SU-DHL-6 (cell line): ENCODE results near the gene ARVCF.

Experiments
- EZH2phosphoT487 ChIP-seq: fragments of 200-600 bp; sonication (generic), shearing (Covaris generic); conservative IDR thresholded peaks from 2 replicates; pipeline ENCODE4 v1.6.1; 2018; ENCODE audit warnings: mild to moderate bottlenecking, antibody characterized with exemption, low read length, moderate library complexity, mixed read lengths
- TF ChIP-seq, protein P1 (sequence below): fragments of 200-600 bp; sonication (generic); IDR thresholded peaks from one replicate; pipeline ENCODE4 v1.5.1; 2017; ENCODE audit warnings: antibody characterized with exemption, mild to moderate bottlenecking, low read length, moderate library complexity; ENCODE audit not compliant: insufficient read depth, poor library complexity, severe bottlenecking

DNA sequence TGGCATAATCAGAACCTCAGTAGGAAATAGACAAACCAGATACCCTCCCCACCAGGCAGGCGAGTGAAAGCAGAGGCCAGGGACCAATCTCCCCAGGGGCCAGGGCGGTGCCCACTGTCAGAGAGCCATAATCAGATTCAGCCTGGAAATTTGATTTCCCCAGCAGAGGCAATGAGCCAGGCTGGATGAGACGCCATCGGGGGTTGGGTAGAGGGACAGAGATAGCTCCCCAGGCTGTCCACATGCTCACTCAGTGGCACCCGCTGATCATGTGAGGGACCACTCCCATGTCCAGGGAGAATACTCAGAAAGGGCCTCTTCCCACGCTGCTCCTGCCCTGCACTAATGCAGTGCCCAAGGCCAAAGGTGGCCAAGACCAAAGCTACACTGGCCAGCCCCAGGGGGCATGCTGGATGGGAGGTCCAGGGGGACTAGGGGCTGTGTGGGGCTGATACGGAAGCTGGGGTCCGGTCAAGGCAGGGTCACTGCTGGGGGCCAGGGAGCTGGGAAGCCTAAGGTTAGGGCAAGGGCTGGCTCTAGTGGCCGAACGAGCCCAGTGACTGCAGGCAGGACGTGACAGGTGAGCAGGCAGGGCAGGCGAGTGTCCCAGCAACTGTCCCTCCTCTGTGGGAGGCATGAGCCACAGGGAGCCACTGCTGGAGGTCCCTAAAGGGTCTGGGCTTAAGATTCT is 19.8 kb downstream of the ARVCF start:
- TF ChIP-seq, protein P1, sequence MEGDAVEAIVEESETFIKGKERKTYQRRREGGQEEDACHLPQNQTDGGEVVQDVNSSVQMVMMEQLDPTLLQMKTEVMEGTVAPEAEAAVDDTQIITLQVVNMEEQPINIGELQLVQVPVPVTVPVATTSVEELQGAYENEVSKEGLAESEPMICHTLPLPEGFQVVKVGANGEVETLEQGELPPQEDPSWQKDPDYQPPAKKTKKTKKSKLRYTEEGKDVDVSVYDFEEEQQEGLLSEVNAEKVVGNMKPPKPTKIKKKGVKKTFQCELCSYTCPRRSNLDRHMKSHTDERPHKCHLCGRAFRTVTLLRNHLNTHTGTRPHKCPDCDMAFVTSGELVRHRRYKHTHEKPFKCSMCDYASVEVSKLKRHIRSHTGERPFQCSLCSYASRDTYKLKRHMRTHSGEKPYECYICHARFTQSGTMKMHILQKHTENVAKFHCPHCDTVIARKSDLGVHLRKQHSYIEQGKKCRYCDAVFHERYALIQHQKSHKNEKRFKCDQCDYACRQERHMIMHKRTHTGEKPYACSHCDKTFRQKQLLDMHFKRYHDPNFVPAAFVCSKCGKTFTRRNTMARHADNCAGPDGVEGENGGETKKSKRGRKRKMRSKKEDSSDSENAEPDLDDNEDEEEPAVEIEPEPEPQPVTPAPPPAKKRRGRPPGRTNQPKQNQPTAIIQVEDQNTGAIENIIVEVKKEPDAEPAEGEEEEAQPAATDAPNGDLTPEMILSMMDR: no peak
- TF ChIP-seq EZH2phosphoT487: no peak
